ENCODE data around the gene NAALADL2.

Gene NAALADL2

GRCh38 chr3:175248832-175249231 lies 389.7 kb downstream of the NAALADL2 start:
- TF ChIP-seq, protein P1, sequence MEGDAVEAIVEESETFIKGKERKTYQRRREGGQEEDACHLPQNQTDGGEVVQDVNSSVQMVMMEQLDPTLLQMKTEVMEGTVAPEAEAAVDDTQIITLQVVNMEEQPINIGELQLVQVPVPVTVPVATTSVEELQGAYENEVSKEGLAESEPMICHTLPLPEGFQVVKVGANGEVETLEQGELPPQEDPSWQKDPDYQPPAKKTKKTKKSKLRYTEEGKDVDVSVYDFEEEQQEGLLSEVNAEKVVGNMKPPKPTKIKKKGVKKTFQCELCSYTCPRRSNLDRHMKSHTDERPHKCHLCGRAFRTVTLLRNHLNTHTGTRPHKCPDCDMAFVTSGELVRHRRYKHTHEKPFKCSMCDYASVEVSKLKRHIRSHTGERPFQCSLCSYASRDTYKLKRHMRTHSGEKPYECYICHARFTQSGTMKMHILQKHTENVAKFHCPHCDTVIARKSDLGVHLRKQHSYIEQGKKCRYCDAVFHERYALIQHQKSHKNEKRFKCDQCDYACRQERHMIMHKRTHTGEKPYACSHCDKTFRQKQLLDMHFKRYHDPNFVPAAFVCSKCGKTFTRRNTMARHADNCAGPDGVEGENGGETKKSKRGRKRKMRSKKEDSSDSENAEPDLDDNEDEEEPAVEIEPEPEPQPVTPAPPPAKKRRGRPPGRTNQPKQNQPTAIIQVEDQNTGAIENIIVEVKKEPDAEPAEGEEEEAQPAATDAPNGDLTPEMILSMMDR (IDR thresholded peaks at IDR 0.05; ENCODE audit: control extremely low read depth, extremely low read depth, low read depth, missing control alignments): no peak
- POLR2A ChIA-PET: no interaction called here
- CTCF ChIA-PET: interaction anchor here (1.0 to 2.1 kb wide), 3 partner anchors 9 to 121 kb away, joined by 3 to 4 read pairs (median 4); no protein-coding TSS in a partner anchor
- DNase-seq (ENCODE audit: extremely low spot score): no peak

DNA sequence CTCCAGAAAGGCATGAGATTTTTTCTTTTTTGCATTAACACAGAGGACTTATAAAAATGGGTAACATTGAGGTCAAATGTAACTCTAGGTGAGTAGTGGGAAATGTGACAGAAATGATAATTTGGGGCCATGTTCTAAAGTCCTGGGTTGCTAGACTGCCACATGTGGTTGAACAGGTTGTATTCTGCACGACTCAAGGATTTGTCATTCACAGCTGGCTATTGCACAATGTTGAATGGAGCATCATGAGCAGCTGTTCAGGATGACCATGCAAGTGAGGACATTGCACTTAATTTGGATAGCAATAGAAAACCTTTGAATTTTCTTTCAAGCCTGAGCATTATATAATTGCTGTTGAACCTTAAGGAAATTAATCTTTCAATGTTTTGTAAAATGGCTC lies 396.6 kb downstream of the NAALADL2 start:
- DNase-seq (ENCODE audit: extremely low spot score): no peak
- TF ChIP-seq, protein P1 (IDR thresholded peaks at IDR 0.05; ENCODE audit: control extremely low read depth, extremely low read depth, low read depth, missing control alignments): no peak
- POLR2A ChIA-PET: no interaction called here

DNA sequence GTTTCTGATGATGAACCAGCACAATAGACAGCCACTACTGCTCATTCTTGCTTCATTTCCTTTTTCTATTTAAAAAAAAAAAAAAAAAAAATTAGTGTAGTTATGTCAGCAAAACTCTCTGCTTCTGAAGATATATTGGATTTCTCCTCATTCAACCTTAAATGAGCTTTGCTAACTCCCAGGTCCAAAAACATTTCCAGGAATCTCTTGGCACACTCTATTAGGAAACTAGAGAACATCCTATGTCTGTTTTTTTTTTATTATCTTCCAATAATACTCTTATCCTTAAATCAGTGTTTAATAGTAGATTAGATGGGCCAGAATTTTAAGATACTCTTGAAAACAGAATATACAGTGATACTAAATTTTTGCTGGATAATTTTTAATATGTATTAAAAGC lies 398.0 kb downstream of the NAALADL2 start:
- CTCF ChIA-PET: interaction anchor here (1.0 kb wide), 1 partner anchor 9 kb away, joined by 4 read pairs; no protein-coding TSS in a partner anchor
- POLR2A ChIA-PET: no interaction called here
- no peak for DNase-seq (ENCODE audit: extremely low spot score)
- TF ChIP-seq, protein P1 (IDR thresholded peaks at IDR 0.05; ENCODE audit: control extremely low read depth, extremely low read depth, low read depth, missing control alignments): no peak

More for the DNA sequence above, 396.6 kb downstream of the NAALADL2 start:
- CTCF ChIA-PET: no interaction called here

DNA sequence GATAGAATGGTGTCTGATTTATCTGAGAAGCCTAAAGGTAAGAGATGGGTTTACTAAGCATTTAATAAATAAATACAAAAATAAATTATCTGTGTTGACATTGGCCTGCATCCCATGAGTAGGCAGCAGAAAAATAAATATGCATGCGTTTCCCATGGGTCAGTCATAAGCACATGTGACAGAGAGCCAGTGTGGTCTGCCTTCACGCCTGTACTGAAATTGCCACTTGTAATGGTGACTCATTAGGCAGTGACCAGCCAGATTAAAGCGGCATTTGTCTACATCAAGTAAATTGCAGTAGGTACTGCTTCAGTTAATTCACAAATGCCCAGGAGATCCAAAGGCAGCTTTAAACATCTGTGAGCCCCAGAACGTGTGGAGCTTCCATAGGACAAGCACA lies 399.6 kb downstream of the NAALADL2 start:
- TF ChIP-seq, protein P1 (IDR thresholded peaks at IDR 0.05; ENCODE audit: control extremely low read depth, extremely low read depth, low read depth, missing control alignments): no peak
- DNase-seq (ENCODE audit: extremely low spot score): no peak
- CTCF ChIA-PET: no interaction called here
- POLR2A ChIA-PET: no interaction called here

GRCh38 chr3:175260145-175260794 lies 401.1 kb downstream of the NAALADL2 start:
- TF ChIP-seq, protein P1 (IDR thresholded peaks at IDR 0.05; ENCODE audit: control extremely low read depth, extremely low read depth, low read depth, missing control alignments): no peak
- ChIA-PET CTCF (interaction anchor here (1.6 kb wide), 1 partner anchor 13 kb away, joined by 4 read pairs; no protein-coding TSS in a partner anchor), POLR2A (no interaction called here)
- no peak for DNase-seq (ENCODE audit: extremely low spot score)

DNA sequence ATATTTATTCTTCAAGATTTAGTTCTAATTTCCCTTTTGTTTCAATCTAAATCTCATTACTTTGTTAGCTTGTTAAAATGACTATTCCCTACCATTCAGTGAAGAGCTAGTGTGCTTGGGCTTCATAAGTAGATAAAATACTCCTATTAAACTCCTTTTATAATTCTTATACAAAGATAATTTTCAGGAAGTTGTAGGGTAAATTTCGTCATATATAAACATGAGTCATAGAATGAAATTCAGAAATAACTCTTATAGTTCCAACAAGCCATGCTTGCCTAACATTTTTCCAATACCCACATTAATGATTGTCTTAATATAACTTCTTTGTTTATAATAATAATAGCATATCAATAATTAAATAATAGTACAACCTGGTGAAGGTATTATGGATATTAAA lies 407.3 kb downstream of the NAALADL2 start:
- no peak for DNase-seq (ENCODE audit: extremely low spot score)
- CTCF ChIA-PET: interaction anchor here (1.2 to 2.0 kb wide), 3 partner anchors 8 to 14 kb away, joined by 4 to 7 read pairs (median 5); no protein-coding TSS in a partner anchor
- TF ChIP-seq, protein P1 (IDR thresholded peaks at IDR 0.05; ENCODE audit: control extremely low read depth, extremely low read depth, low read depth, missing control alignments): no peak
- POLR2A ChIA-PET: no interaction called here

Measured in GM10248 (cell line).